Sigmoid colon (tissue), 4 donors: ENCODE measurements around the gene PSPN.

Source experiments
- EP300 ChIP-seq, 4 donors: sonication (generic); formaldehyde crosslinking; IDR thresholded peaks; one replicate each; pipeline ENCODE4 v1.6.1; 2017; ENCODE audit warnings: antibody characterized with exemption in 4 of 4
- POLR2A ChIP-seq, 2 donors: fragments of 450-650 bp; IDR thresholded peaks; one replicate each; pipeline ENCODE4 v1.6.1; 2016; ENCODE audit warnings: antibody characterized with exemption in 2 of 2, mild to moderate bottlenecking in 2 of 2, moderate library complexity in 2 of 2
- POLR2AphosphoS5 ChIP-seq, 4 donors: sonication (generic); formaldehyde crosslinking; IDR thresholded peaks; one replicate each; pipeline ENCODE4 v1.6.1; 2017; ENCODE audit warnings: antibody characterized with exemption in 4 of 4
- TF ChIP-seq, protein P1 (sequence below), 4 experiments: fragments of 450-650 bp in 3 of 4; fragments of 200-600 bp in 1 of 4; IDR thresholded peaks; one replicate each; pipeline ENCODE4 v1.5.1; 2016 to 2019; ENCODE audit warnings: antibody characterized with exemption in 4 of 4, mild to moderate bottlenecking in 3 of 4, moderate library complexity in 2 of 4

GRCh38 chr19:6415591-6416190 lies 40.0 kb upstream of the PSPN start:
- TF ChIP-seq POLR2A (IDR thresholded peaks at IDR 0.05) (no peak), EP300 (IDR thresholded peaks at IDR 0.05) (no peak), POLR2AphosphoS5 (IDR thresholded peaks at IDR 0.05) (no peak)
- TF ChIP-seq, protein P1, sequence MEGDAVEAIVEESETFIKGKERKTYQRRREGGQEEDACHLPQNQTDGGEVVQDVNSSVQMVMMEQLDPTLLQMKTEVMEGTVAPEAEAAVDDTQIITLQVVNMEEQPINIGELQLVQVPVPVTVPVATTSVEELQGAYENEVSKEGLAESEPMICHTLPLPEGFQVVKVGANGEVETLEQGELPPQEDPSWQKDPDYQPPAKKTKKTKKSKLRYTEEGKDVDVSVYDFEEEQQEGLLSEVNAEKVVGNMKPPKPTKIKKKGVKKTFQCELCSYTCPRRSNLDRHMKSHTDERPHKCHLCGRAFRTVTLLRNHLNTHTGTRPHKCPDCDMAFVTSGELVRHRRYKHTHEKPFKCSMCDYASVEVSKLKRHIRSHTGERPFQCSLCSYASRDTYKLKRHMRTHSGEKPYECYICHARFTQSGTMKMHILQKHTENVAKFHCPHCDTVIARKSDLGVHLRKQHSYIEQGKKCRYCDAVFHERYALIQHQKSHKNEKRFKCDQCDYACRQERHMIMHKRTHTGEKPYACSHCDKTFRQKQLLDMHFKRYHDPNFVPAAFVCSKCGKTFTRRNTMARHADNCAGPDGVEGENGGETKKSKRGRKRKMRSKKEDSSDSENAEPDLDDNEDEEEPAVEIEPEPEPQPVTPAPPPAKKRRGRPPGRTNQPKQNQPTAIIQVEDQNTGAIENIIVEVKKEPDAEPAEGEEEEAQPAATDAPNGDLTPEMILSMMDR (IDR thresholded peaks at IDR 0.05) = no peak
